Measurements from ENCODE around the gene SLC38A9.

SLC38A9 gene

DNA sequence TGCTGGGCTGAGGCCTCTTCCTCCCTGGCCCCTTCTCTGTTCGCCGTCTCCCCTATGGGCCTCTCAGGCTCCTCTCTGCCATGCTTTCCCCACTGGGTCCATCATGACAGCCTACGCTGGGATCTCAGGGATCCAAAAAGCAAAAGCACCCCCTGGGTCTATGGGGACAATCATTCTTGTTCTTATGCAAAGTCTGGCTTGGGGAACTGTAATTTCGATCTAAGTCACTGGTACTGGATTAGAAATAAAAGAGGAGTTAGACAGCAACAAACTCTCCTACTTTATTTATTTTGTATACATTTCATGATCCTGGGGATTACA, 86.6 kb downstream of the SLC38A9 start:
- DNase-seq (ENCODE audit: extremely low read depth, low read depth), result no peak
- TF ChIP-seq, protein P1, sequence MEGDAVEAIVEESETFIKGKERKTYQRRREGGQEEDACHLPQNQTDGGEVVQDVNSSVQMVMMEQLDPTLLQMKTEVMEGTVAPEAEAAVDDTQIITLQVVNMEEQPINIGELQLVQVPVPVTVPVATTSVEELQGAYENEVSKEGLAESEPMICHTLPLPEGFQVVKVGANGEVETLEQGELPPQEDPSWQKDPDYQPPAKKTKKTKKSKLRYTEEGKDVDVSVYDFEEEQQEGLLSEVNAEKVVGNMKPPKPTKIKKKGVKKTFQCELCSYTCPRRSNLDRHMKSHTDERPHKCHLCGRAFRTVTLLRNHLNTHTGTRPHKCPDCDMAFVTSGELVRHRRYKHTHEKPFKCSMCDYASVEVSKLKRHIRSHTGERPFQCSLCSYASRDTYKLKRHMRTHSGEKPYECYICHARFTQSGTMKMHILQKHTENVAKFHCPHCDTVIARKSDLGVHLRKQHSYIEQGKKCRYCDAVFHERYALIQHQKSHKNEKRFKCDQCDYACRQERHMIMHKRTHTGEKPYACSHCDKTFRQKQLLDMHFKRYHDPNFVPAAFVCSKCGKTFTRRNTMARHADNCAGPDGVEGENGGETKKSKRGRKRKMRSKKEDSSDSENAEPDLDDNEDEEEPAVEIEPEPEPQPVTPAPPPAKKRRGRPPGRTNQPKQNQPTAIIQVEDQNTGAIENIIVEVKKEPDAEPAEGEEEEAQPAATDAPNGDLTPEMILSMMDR (IDR thresholded peaks at IDR 0.05; ENCODE audit: low read depth, low read length), result no peak

DNA sequence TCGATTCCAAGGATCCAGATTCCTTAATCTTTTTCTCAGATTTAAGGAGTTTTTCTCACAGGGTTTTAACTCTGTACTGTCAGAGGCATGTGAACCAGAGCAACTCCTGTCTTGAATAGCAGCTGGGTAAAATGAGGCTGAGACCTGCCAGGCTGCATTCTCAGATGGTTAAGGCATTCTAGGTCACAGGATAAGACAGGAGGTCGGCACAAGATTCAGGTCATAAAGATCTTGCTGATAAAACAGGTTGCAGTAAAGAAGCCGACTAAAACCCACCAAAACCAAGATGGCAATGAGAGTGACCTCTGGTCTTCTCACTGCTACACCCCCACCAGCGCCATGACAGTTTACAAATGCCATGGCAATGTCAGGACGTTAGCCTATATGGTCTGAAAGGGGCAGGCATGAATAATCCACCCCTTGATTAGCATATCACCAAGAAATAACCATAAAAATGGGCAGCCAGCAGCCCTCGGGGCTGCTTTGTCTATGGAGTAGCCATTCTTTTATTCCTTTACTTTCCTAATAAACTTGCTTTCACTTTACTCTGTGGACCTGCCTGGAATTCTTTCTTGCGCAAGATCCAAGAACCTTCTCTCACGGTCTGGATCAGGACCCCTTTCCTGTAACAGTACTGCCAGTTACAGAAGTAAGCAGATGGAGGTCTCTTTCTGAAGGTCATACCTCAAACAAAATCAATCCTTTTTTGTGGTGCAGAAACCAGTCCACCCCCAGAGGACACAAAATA, 87.1 kb downstream of the SLC38A9 start:
- TF ChIP-seq, protein P1 (IDR thresholded peaks at IDR 0.05; ENCODE audit: low read depth, low read length), result no peak
- no peak for DNase-seq (ENCODE audit: extremely low read depth, low read depth)

- DNase-seq (ENCODE audit: extremely low read depth, low read depth), result no peak
These were observed 88.3 kb downstream of the SLC38A9 start for GRCh38 chr5:55623789-55624188.

GRCh38 chr5:55622460-55622859, 89.7 kb downstream of the SLC38A9 start:
- TF ChIP-seq, protein P1 (IDR thresholded peaks at IDR 0.05; ENCODE audit: low read depth, low read length), result no peak
- DNase-seq (ENCODE audit: extremely low read depth, low read depth), result no peak

More at GRCh38 chr5:55623789-55624188, 88.3 kb downstream of the SLC38A9 start:
- TF ChIP-seq, protein P1 (IDR thresholded peaks at IDR 0.05; ENCODE audit: low read depth, low read length), result no peak

- TF ChIP-seq, protein P1 (IDR thresholded peaks at IDR 0.05; ENCODE audit: low read depth, low read length), result no peak
- no peak for DNase-seq (ENCODE audit: extremely low read depth, low read depth)
These were observed 90.9 kb downstream of the SLC38A9 start for GRCh38 chr5:55621229-55621628.

DNA sequence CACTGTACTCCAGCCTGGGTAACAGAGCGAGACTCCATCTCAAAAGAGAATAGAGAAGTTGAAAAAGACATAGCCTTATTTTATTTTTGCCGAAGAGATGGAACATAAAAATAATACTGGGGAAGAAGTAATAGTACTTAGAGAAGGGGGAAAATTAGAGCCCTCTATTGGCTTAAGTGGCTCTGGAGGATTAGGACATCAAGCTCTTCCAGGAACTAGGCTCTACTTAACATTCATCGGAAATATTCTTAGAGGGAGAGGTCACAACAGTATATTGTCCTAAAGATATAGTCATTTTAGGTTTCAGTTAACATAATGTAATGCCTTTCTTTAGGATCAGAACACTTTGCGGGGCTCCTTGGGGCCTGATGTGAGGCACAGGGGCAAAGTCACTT, 91.4 kb downstream of the SLC38A9 start:
- DNase-seq (ENCODE audit: extremely low read depth, low read depth), result no peak
- TF ChIP-seq, protein P1 (IDR thresholded peaks at IDR 0.05; ENCODE audit: low read depth, low read length), result no peak

DNA sequence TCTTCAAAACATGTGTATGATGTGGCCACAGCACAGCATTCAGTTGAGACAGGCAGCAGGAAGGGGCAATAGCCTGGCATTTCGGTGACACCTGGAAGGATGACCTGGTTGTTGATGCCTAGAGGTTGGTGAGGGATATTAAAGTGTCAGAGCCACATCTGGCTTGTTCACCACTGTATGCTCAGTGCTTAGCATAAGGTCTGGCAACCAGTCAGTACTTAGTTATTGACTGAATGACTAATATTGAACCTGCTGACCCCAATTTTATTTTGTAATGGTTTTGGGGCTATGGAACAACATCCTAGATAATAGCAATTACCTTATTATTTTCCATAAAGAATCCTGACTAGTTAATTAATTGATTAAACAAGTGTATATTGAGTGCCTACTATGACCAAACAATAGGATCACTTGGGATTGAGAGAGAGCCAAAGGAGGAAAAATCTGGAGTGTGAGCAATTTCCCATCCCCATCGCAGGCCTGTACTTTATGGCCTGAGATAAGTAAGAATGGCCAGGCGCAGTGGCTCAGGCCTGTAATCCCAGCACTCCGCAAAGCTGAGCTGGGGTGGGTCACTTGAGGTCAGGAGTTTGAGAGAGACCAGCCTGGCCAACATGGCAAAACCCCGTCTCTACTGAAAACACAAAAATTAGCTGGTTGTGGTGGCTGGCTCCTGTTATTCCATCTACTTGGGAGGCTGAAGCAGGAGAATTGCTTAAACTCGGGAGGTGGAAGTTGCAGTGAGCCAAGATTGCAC, 91.9 kb downstream of the SLC38A9 start:
- TF ChIP-seq, protein P1 (IDR thresholded peaks at IDR 0.05; ENCODE audit: low read depth, low read length), result no peak
- no peak for DNase-seq (ENCODE audit: extremely low read depth, low read depth)

Measured in AG09319 (cell line).